HFFc6 (cell line): ENCODE data around the gene CSPG5. TPM values are rescaled to one million over a fixed set of nuclear protein-coding genes. Genes with fewer than 3 reads are reported as not detected.

Experiments
- DNase-seq: peaks from one replicate; pipeline ENCODE4 v3.0.0-alpha.2; 2018
- H3K27ac Mint-ChIP-seq: 2 replicates; pipeline ENCODE4 v1.8.0; 2020; ENCODE audit warnings: mild to moderate bottlenecking, mixed read lengths
- H3K27me3 Mint-ChIP-seq: 2 replicates; pipeline ENCODE4 v1.8.0; 2021; ENCODE audit warnings: mild to moderate bottlenecking, moderate library complexity, mixed read lengths; ENCODE audit not compliant: insufficient read depth
- H3K36me3 Mint-ChIP-seq: 2 replicates; pipeline ENCODE4 v1.8.0; 2021; ENCODE audit warnings: low read depth, mixed read lengths
- H3K4me1 Mint-ChIP-seq: 2 replicates; pipeline ENCODE4 v1.8.0; 2020; ENCODE audit warnings: low read depth, mixed read lengths
- H3K4me3 Mint-ChIP-seq: 2 replicates; pipeline ENCODE4 v1.8.0; 2020; ENCODE audit warnings: mild to moderate bottlenecking, moderate library complexity, mixed read lengths
- H3K9me3 Mint-ChIP-seq: 2 replicates; pipeline ENCODE4 v1.8.0; 2020; ENCODE audit warnings: mild to moderate bottlenecking, mixed read lengths
- CTCF ChIP-seq: fragments of 200-600 bp; sonication (generic); IDR thresholded peaks from 2 replicates; pipeline ENCODE4 v1.5.0; 2021; ENCODE audit warnings: antibody characterized with exemption, mild to moderate bottlenecking
- total RNA-seq, 6 experiments: library from RNA; stranded (reverse); fragmentation: NEBNext Ultra II Directional; extraction: Animal tissue kit (Norgen Biotek cat#: 25700); gene quantifications; 2 replicates in 1 of 6; 3 replicates in 5 of 6; pipeline ENCODE4 v1.2.3, GENCODE V29; 2021

Gene CSPG5
- total RNA-seq, 6 experiments from 2014 or later, result 0.05 to 0.19 (median 0.11) TPM; not detected in 3

GRCh38 chr3:47540281-47540680 lies 38.4 kb downstream of the CSPG5 start:
- Mint-ChIP-seq H3K36me3 (no peaks in the 10 kb centered on the region), H3K9me3 (no peaks in the 10 kb centered on the region), H3K27ac (no peak overlapping the region), H3K4me3 (no peak overlapping the region), H3K4me1 (no peaks in the 10 kb centered on the region), H3K27me3 (peaks cover 14% of the 10 kb centered on the region)
- TF ChIP-seq CTCF, result no peak
- DNase-seq, result peak; percentile 14

DNA sequence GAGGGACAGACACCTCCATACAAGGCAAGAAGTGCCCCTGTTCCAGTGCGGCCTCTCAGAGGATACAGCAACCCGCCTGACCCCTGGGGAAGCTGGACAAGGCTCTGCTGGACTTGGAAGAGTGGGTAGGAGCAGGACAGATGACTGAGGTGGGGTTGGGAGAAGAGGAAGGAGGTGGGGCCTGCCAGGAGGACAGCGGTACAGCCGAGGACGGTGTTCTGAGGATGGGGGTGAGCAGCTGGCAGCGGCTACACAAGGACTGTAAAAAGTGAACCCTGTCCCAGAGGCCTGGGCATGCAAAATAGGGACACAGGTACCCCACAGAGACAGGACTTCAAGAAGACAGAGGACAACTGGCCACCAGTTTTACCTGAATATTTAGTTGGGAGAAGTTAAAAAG lies 41.7 kb downstream of the CSPG5 start:
- no peaks in the 10 kb centered on the region for H3K36me3 Mint-ChIP-seq
- no peak overlapping the region for H3K4me3 Mint-ChIP-seq
- no peak for DNase-seq
- H3K9me3 Mint-ChIP-seq, result no peaks in the 10 kb centered on the region
- H3K27ac Mint-ChIP-seq, result no peak overlapping the region
- H3K4me1 Mint-ChIP-seq, result no peaks in the 10 kb centered on the region
- TF ChIP-seq CTCF, result no peak
- H3K27me3 Mint-ChIP-seq, result peaks cover 32% of the 10 kb centered on the region

DNA sequence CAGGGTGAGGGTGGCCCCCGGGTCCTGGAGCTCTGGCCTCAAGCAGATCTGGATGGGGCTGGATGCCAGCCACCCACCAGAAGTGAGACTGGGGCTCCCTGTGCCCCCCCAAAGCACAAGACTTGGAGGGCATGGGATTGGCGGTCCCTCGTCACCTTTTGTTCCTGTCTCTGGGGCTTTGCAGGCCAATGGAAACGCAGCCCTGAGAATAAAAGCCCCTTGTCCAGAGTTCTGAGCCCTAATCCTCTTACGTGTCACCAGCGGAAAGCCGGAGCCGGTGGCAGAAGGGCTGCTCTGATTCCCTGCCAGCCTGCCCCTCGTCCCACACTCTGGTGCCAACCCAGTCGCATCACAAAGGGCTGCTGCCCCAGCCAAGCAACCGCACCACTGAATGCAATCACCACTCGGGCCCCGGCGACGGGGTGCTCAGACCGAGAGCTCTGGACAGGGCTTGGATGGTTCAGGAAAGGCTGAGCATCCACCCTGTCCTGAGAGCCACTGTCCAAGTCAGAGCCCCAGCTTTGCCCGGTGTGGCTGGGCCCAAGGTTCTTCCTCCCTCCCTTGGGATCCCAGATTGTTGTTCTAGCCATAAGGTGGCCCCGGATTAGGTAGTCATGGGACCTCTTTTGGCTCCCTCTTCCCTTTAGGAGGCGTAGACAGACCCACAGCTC lies 42.3 kb downstream of the CSPG5 start:
- TF ChIP-seq CTCF, result no peak
- Mint-ChIP-seq H3K27me3 (peaks cover 32% of the 10 kb centered on the region), H3K4me1 (no peaks in the 10 kb centered on the region), H3K27ac (no peak overlapping the region), H3K36me3 (no peaks in the 10 kb centered on the region), H3K9me3 (no peaks in the 10 kb centered on the region), H3K4me3 (no peak overlapping the region)
- no peak for DNase-seq

GRCh38 chr3:47533996-47534454 lies 44.6 kb downstream of the CSPG5 start:
- no peaks in the 10 kb centered on the region for H3K36me3 Mint-ChIP-seq
- no peak for DNase-seq
- H3K27me3 Mint-ChIP-seq, result peaks cover 31% of the 10 kb centered on the region
- no peak for TF ChIP-seq CTCF
- H3K27ac Mint-ChIP-seq, result no peak overlapping the region
- H3K4me1 Mint-ChIP-seq, result no peaks in the 10 kb centered on the region
- H3K9me3 Mint-ChIP-seq, result no peaks in the 10 kb centered on the region
- H3K4me3 Mint-ChIP-seq, result no peak overlapping the region

GRCh38 chr3:47533481-47533880 lies 45.2 kb downstream of the CSPG5 start:
- H3K27ac Mint-ChIP-seq, result no peak overlapping the region
- TF ChIP-seq CTCF, result no peak
- H3K27me3 Mint-ChIP-seq, result peaks cover 31% of the 10 kb centered on the region
- no peak overlapping the region for H3K4me3 Mint-ChIP-seq
- no peak for DNase-seq
- H3K9me3 Mint-ChIP-seq, result no peaks in the 10 kb centered on the region
- no peaks in the 10 kb centered on the region for H3K36me3 Mint-ChIP-seq
- no peaks in the 10 kb centered on the region for H3K4me1 Mint-ChIP-seq
